DMS53 treated with DMSO at 0.1 percent for 48 hours (cell line): ENCODE data around the gene LAX1.
"Not testable (repeated sequence)": the region's sequence is repeated elsewhere in the genome, so short reads cannot be mapped to it uniquely, and the experiment has no call there.

ENCODE experiments used
- DNase-seq: peaks from one replicate; lab custom pipeline; 2025; ENCODE audit not compliant: unreplicated experiment; lab: John Stamatoyannopoulos, UW

LAX1 gene

GRCh38 chr1:203765029-203765837 lies at the start of gene LAX1:
TSS of gene LAX1 (plus strand) at chr1:203765183. CDS start at chr1:203765566, 383 bp downstream.
- no peak for DNase-seq

- DNase-seq: no peak
Measured at GRCh38 chr1:203717120-203717519, 47.9 kb upstream of the LAX1 start.

- peak; percentile 73 for DNase-seq
Measured at GRCh38 chr1:203720242-203720641, 44.7 kb upstream of the LAX1 start.

GRCh38 chr1:203722909-203723308 lies 42.1 kb upstream of the LAX1 start:
- DNase-seq: no peak

GRCh38 chr1:203726417-203726867 lies 38.5 kb upstream of the LAX1 start:
- DNase-seq: no peak

GRCh38 chr1:203733009-203733863 lies 31.7 kb upstream of the LAX1 start:
- DNase-seq: no peak

GRCh38 chr1:203742436-203742835 lies 22.5 kb upstream of the LAX1 start:
- DNase-seq: no peak

- no peak for DNase-seq
Measured at GRCh38 chr1:203743091-203743571, 21.9 kb upstream of the LAX1 start.

- no peak for DNase-seq
Measured at GRCh38 chr1:203744075-203744972, 20.7 kb upstream of the LAX1 start.

- DNase-seq: no peak
Measured at GRCh38 chr1:203746281-203746680, 18.7 kb upstream of the LAX1 start.

- DNase-seq: no peak
Measured at GRCh38 chr1:203751051-203751450, 13.9 kb upstream of the LAX1 start.

- DNase-seq: not testable (repeated sequence)
Measured at GRCh38 chr1:203751618-203752361, 13.2 kb upstream of the LAX1 start.

GRCh38 chr1:203754455-203754864 lies 10.5 kb upstream of the LAX1 start:
- DNase-seq: no peak

- DNase-seq: no peak
Measured at GRCh38 chr1:203756036-203756435, 8.9 kb upstream of the LAX1 start.

- not testable (repeated sequence) for DNase-seq
Measured at GRCh38 chr1:203758749-203759148, 6.2 kb upstream of the LAX1 start.

GRCh38 chr1:203760506-203760905 lies 4.5 kb upstream of the LAX1 start:
- no peak for DNase-seq

GRCh38 chr1:203761958-203762357 lies 3.0 kb upstream of the LAX1 start:
- not testable (repeated sequence) for DNase-seq

- no peak for DNase-seq
Measured at GRCh38 chr1:203763505-203763904, 1.5 kb upstream of the LAX1 start.

GRCh38 chr1:203764105-203765028 lies 616 bp upstream of the LAX1 start:
- DNase-seq: no peak
